Ishikawa (cell line): Measurements from ENCODE around the gene PREPL.
A peak's percentile ranks its signal among the peaks of the same experiment; 100 is the strongest.

Experiments
- CEBPB ChIP-seq: IDR thresholded peaks from 2 replicates; pipeline ENCODE4 v1.6.1; 2012
- CREB1 ChIP-seq: IDR thresholded peaks from 2 replicates; pipeline ENCODE4 v1.6.1; 2012; ENCODE audit warnings: low read depth
- EGR1 ChIP-seq: IDR thresholded peaks from 2 replicates; pipeline ENCODE4 v1.6.1; 2012
- EP300 ChIP-seq: IDR thresholded peaks from 2 replicates; pipeline ENCODE4 v1.6.1; 2012; ENCODE audit warnings: borderline replicate concordance
- FOXM1 ChIP-seq: IDR thresholded peaks from 2 replicates; pipeline ENCODE4 v1.6.1; 2012; ENCODE audit warnings: low read depth, borderline replicate concordance
- MAX ChIP-seq: IDR thresholded peaks from 2 replicates; pipeline ENCODE4 v1.6.1; 2012
- NFIC ChIP-seq: IDR thresholded peaks from 2 replicates; pipeline ENCODE4 v1.6.1; 2012
- RAD21 ChIP-seq: IDR thresholded peaks from 2 replicates; pipeline ENCODE4 v1.6.1; 2012; ENCODE audit warnings: low read depth
- REST ChIP-seq: IDR thresholded peaks from 2 replicates; pipeline ENCODE4 v1.6.1; 2012; ENCODE audit warnings: low read depth, mild to moderate bottlenecking
- TAF1 ChIP-seq: IDR thresholded peaks from 2 replicates; pipeline ENCODE4 v1.6.1; 2012; ENCODE audit warnings: low read depth, mild to moderate bottlenecking
- TCF12 ChIP-seq: IDR thresholded peaks from 2 replicates; pipeline ENCODE4 v1.6.1; 2012; ENCODE audit warnings: low read depth
- TEAD4 ChIP-seq: IDR thresholded peaks from 2 replicates; pipeline ENCODE4 v1.6.1; 2012
- USF1 ChIP-seq: IDR thresholded peaks from 2 replicates; pipeline ENCODE4 v1.6.1; 2012
- YY1 ChIP-seq: IDR thresholded peaks from 2 replicates; pipeline ENCODE4 v1.6.1; 2012; ENCODE audit warnings: low read depth
- ZBTB7A ChIP-seq: IDR thresholded peaks from 2 replicates; pipeline ENCODE4 v1.6.1; 2012; ENCODE audit warnings: low read depth

PREPL gene

GRCh38 chr2:44328750-44329149, 32.5 kb downstream of the PREPL start:
- no peak for TF ChIP-seq NFIC
- no peak for TF ChIP-seq TEAD4
- TF ChIP-seq EGR1, result no peak
- TF ChIP-seq RAD21, result no peak
- TF ChIP-seq CEBPB, result no peak
- TF ChIP-seq TAF1, result no peak
- no peak for TF ChIP-seq USF1

GRCh38 chr2:44326548-44327264, 34.6 kb downstream of the PREPL start:
- TF ChIP-seq TEAD4 (peak; percentile 73), CEBPB (peak; percentile 67; the same call in 1 of the 2 replicates), USF1 (no peak)

- TF ChIP-seq YY1 (no peak), TEAD4 (peak; percentile 51; the same call in 1 of the 2 replicates)
Measured at GRCh38 chr2:44325897-44326296, 35.4 kb downstream of the PREPL start.

GRCh38 chr2:44324971-44325426, 36.3 kb downstream of the PREPL start:
- TF ChIP-seq EGR1 (no peak), YY1 (no peak), ZBTB7A (no peak), FOXM1 (no peak), CEBPB (no peak), USF1 (no peak), RAD21 (no peak), TEAD4 (no peak), NFIC (no peak), REST (no peak), TAF1 (no peak), TCF12 (no peak), MAX (no peak)

- TF ChIP-seq YY1 (no peak), CREB1 (no peak), REST (no peak), FOXM1 (no peak), TEAD4 (no peak), MAX (no peak), NFIC (no peak), TAF1 (no peak), EP300 (no peak), CEBPB (no peak), EGR1 (no peak), USF1 (no peak)
Measured at GRCh38 chr2:44321360-44321759, 39.9 kb downstream of the PREPL start.

- no peak for TF ChIP-seq CEBPB
Measured at GRCh38 chr2:44320832-44321231, 40.5 kb downstream of the PREPL start.
